Measurements from ENCODE around the gene TRAPPC1.
A peak's percentile ranks its signal among the peaks of the same experiment; 100 is the strongest.

TRAPPC1 gene

GRCh38 chr17:7931709-7932482 lies at the start of gene TRAPPC1, which contains the start of gene CNTROB:
TSS of gene TRAPPC1 (minus strand) at chr17:7931946. CDS start at chr17:7931829, 117 bp downstream.
TSS of gene CNTROB (plus strand) at chr17:7932206. CDS start at chr17:7933080, 874 bp downstream.
- Histone ChIP-seq H3K36me3 (ENCODE audit: insufficient read depth, low read length) (peaks cover 18% of the 10 kb centered on the region), H3K9me3 (ENCODE audit: low read length) (no peaks in the 10 kb centered on the region), H3K4me3 (ENCODE audit: low read depth in 1 of 2, low read length in 2 of 2) (peak within 1 kb of the TSS; percentile 78 to 89), H3K27me3 (ENCODE audit: control insufficient read depth in 1 of 2, insufficient read depth in 2 of 2, low read length in 2 of 2) (peaks cover 0 to 5% of the 10 kb centered on the region in 2 donors), H3K27ac (ENCODE audit: low read depth, low read length) (peak within 1 kb of the TSS; percentile 64), H3K9ac (ENCODE audit: low read length) (peak within 1 kb of the TSS; percentile 89), H3K4me1 (ENCODE audit: insufficient read depth, low read length) (peaks cover 30% of the 10 kb centered on the region)

- H3K27me3 ChIP-seq (ENCODE audit: control insufficient read depth in 1 of 2, insufficient read depth in 2 of 2, low read length in 2 of 2) = no peaks in the 10 kb centered on the region
- peaks cover 4% of the 10 kb centered on the region for H3K9me3 ChIP-seq (ENCODE audit: low read length)
- no peak overlapping the region for H3K9ac ChIP-seq (ENCODE audit: low read length)
- H3K4me1 ChIP-seq (ENCODE audit: insufficient read depth, low read length) = no peaks in the 10 kb centered on the region
- H3K36me3 ChIP-seq (ENCODE audit: insufficient read depth, low read length) = no peaks in the 10 kb centered on the region
- H3K4me3 ChIP-seq (ENCODE audit: low read depth in 1 of 2, low read length in 2 of 2) = no peak overlapping the region
- H3K27ac ChIP-seq (ENCODE audit: low read depth, low read length) = no peak overlapping the region
Observed at GRCh38 chr17:7977805-7978204, 46.1 kb upstream of the TRAPPC1 start.

- no peak overlapping the region for H3K9ac ChIP-seq (ENCODE audit: low read length)
- H3K36me3 ChIP-seq (ENCODE audit: insufficient read depth, low read length) = no peaks in the 10 kb centered on the region
- H3K4me3 ChIP-seq (ENCODE audit: low read depth in 1 of 2, low read length in 2 of 2) = no peak overlapping the region
- peaks cover 4% of the 10 kb centered on the region for H3K9me3 ChIP-seq (ENCODE audit: low read length)
- no peak overlapping the region for H3K27ac ChIP-seq (ENCODE audit: low read depth, low read length)
- H3K4me1 ChIP-seq (ENCODE audit: insufficient read depth, low read length) = no peaks in the 10 kb centered on the region
- H3K27me3 ChIP-seq (ENCODE audit: control insufficient read depth in 1 of 2, insufficient read depth in 2 of 2, low read length in 2 of 2) = no peaks in the 10 kb centered on the region
Observed at GRCh38 chr17:7977039-7977438, 45.3 kb upstream of the TRAPPC1 start.

GRCh38 chr17:7974638-7975131 lies 42.9 kb upstream of the TRAPPC1 start:
- H3K4me1 ChIP-seq (ENCODE audit: insufficient read depth, low read length) = no peaks in the 10 kb centered on the region
- H3K9ac ChIP-seq (ENCODE audit: low read length) = no peak overlapping the region
- no peak overlapping the region for H3K4me3 ChIP-seq (ENCODE audit: low read depth in 1 of 2, low read length in 2 of 2)
- H3K9me3 ChIP-seq (ENCODE audit: low read length) = peaks cover 4% of the 10 kb centered on the region
- H3K27me3 ChIP-seq (ENCODE audit: control insufficient read depth in 1 of 2, insufficient read depth in 2 of 2, low read length in 2 of 2) = no peaks in the 10 kb centered on the region
- H3K36me3 ChIP-seq (ENCODE audit: insufficient read depth, low read length) = no peaks in the 10 kb centered on the region
- H3K27ac ChIP-seq (ENCODE audit: low read depth, low read length) = no peak overlapping the region

- Histone ChIP-seq H3K9me3 (ENCODE audit: low read length) (peaks cover 4% of the 10 kb centered on the region), H3K4me3 (ENCODE audit: low read depth in 1 of 2, low read length in 2 of 2) (no peak overlapping the region), H3K36me3 (ENCODE audit: insufficient read depth, low read length) (no peaks in the 10 kb centered on the region), H3K4me1 (ENCODE audit: insufficient read depth, low read length) (no peaks in the 10 kb centered on the region), H3K27ac (ENCODE audit: low read depth, low read length) (no peak overlapping the region), H3K9ac (ENCODE audit: low read length) (no peak overlapping the region), H3K27me3 (ENCODE audit: control insufficient read depth in 1 of 2, insufficient read depth in 2 of 2, low read length in 2 of 2) (no peaks in the 10 kb centered on the region)
Observed at GRCh38 chr17:7972131-7972785, 40.5 kb upstream of the TRAPPC1 start.

- Histone ChIP-seq H3K4me3 (ENCODE audit: low read depth in 1 of 2, low read length in 2 of 2) (no peak overlapping the region), H3K27me3 (ENCODE audit: control insufficient read depth in 1 of 2, insufficient read depth in 2 of 2, low read length in 2 of 2) (no peaks in the 10 kb centered on the region), H3K9ac (ENCODE audit: low read length) (no peak overlapping the region), H3K4me1 (ENCODE audit: insufficient read depth, low read length) (no peaks in the 10 kb centered on the region), H3K36me3 (ENCODE audit: insufficient read depth, low read length) (no peaks in the 10 kb centered on the region), H3K9me3 (ENCODE audit: low read length) (peaks cover 4% of the 10 kb centered on the region), H3K27ac (ENCODE audit: low read depth, low read length) (no peak overlapping the region)
Observed at GRCh38 chr17:7971651-7972050, 39.9 kb upstream of the TRAPPC1 start.

- H3K27ac ChIP-seq (ENCODE audit: low read depth, low read length) = no peak overlapping the region
- H3K4me1 ChIP-seq (ENCODE audit: insufficient read depth, low read length) = no peaks in the 10 kb centered on the region
Observed at GRCh38 chr17:7969433-7969832, 37.7 kb upstream of the TRAPPC1 start.

GRCh38 chr17:7967751-7968150 lies 36.0 kb upstream of the TRAPPC1 start:
- Histone ChIP-seq H3K36me3 (ENCODE audit: insufficient read depth, low read length) (no peaks in the 10 kb centered on the region), H3K27me3 (ENCODE audit: control insufficient read depth in 1 of 2, insufficient read depth in 2 of 2, low read length in 2 of 2) (no peaks in the 10 kb centered on the region), H3K9ac (ENCODE audit: low read length) (no peak overlapping the region), H3K4me3 (ENCODE audit: low read depth in 1 of 2, low read length in 2 of 2) (no peak overlapping the region), H3K9me3 (ENCODE audit: low read length) (no peaks in the 10 kb centered on the region), H3K27ac (ENCODE audit: low read depth, low read length) (no peak overlapping the region), H3K4me1 (ENCODE audit: insufficient read depth, low read length) (no peaks in the 10 kb centered on the region)

More at GRCh38 chr17:7969433-7969832, 37.7 kb upstream of the TRAPPC1 start:
- Histone ChIP-seq H3K36me3 (ENCODE audit: insufficient read depth, low read length) (no peaks in the 10 kb centered on the region), H3K9ac (ENCODE audit: low read length) (no peak overlapping the region), H3K4me3 (ENCODE audit: low read depth in 1 of 2, low read length in 2 of 2) (no peak overlapping the region), H3K9me3 (ENCODE audit: low read length) (no peaks in the 10 kb centered on the region), H3K27me3 (ENCODE audit: control insufficient read depth in 1 of 2, insufficient read depth in 2 of 2, low read length in 2 of 2) (no peaks in the 10 kb centered on the region)

- H3K36me3 ChIP-seq (ENCODE audit: insufficient read depth, low read length) = no peaks in the 10 kb centered on the region
- no peak overlapping the region for H3K9ac ChIP-seq (ENCODE audit: low read length)
- H3K9me3 ChIP-seq (ENCODE audit: low read length) = no peaks in the 10 kb centered on the region
- H3K4me3 ChIP-seq (ENCODE audit: low read depth in 1 of 2, low read length in 2 of 2) = no peak overlapping the region
- no peaks in the 10 kb centered on the region for H3K27me3 ChIP-seq (ENCODE audit: control insufficient read depth in 1 of 2, insufficient read depth in 2 of 2, low read length in 2 of 2)
- H3K27ac ChIP-seq (ENCODE audit: low read depth, low read length) = no peak overlapping the region
- peaks cover 5% of the 10 kb centered on the region for H3K4me1 ChIP-seq (ENCODE audit: insufficient read depth, low read length)
Observed at GRCh38 chr17:7961421-7961820, 29.7 kb upstream of the TRAPPC1 start.

- no peaks in the 10 kb centered on the region for H3K36me3 ChIP-seq (ENCODE audit: insufficient read depth, low read length)
- no peaks in the 10 kb centered on the region for H3K9me3 ChIP-seq (ENCODE audit: low read length)
- no peak overlapping the region for H3K4me3 ChIP-seq (ENCODE audit: low read depth in 1 of 2, low read length in 2 of 2)
- H3K27me3 ChIP-seq (ENCODE audit: control insufficient read depth in 1 of 2, insufficient read depth in 2 of 2, low read length in 2 of 2) = no peaks in the 10 kb centered on the region
- no peak overlapping the region for H3K27ac ChIP-seq (ENCODE audit: low read depth, low read length)
- peaks cover 14% of the 10 kb centered on the region for H3K4me1 ChIP-seq (ENCODE audit: insufficient read depth, low read length)
- no peak overlapping the region for H3K9ac ChIP-seq (ENCODE audit: low read length)
Observed at GRCh38 chr17:7959503-7960253, 27.9 kb upstream of the TRAPPC1 start.
